ENCODE measurements around the gene ADAMTSL3. TPM values are rescaled to one million over a fixed set of nuclear protein-coding genes. Genes with fewer than 3 reads are reported as not detected.

ADAMTSL3 gene
- total and polyA plus RNA-seq, 2 experiments from 2014 or later, result 0.61 to 0.87 TPM

DNA sequence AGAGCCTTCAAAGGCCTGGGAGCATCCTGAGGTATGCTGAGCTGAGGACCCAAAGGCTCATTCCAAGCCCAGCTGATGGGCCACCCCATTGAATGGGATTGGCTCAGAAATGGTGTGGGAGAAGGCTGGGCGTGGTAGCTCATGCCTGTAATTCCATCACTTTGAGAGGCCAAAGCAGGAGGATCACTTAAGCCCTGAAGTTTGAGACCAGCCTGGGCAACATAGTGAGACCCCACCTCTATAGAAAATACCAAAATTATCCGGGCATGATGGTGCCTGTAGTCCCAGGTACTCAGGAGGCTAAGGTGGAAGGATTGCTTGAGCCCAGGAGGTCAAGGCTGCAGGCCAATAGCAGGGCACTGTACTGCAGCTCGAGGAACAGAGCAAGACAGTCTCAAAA is 43.8 kb upstream of the ADAMTSL3 start:
- ATAC-seq, result no peak
- Histone ChIP-seq H3K4me1 (ENCODE audit: insufficient read depth) (no peaks in the 10 kb centered on the region), H3K36me3 (ENCODE audit: insufficient read depth) (no peaks in the 10 kb centered on the region), H2AFZ (no peak overlapping the region), H3K27ac (ENCODE audit: low read depth) (no peak overlapping the region), H3K4me3 (no peak overlapping the region), H3K4me2 (no peak overlapping the region), H3K27me3 (ENCODE audit: insufficient read depth) (no peaks in the 10 kb centered on the region), H3F3A (replicated peaks; ENCODE audit: low read depth) (no peaks in the 10 kb centered on the region), H4K20me1 (replicated peaks; ENCODE audit: insufficient read depth) (no peaks in the 10 kb centered on the region), H3K9me2 (ENCODE audit: insufficient read depth) (no peaks in the 10 kb centered on the region), H3K79me2 (replicated peaks; ENCODE audit: insufficient read depth) (no peaks in the 10 kb centered on the region)
- Mint-ChIP-seq H3K4me3 (no peak overlapping the region), H3K4me1 (no peaks in the 10 kb centered on the region), H3K27ac (no peak overlapping the region), H3K36me3 (ENCODE audit: low read depth) (no peaks in the 10 kb centered on the region), H3K9me3 (no peaks in the 10 kb centered on the region), H3K27me3 (ENCODE audit: insufficient read depth, low read depth, poor library complexity) (peaks cover 3% of the 10 kb centered on the region)
- TF ChIP-seq ZNF114 (CRISPR knock-in tag; IDR thresholded peaks at IDR 0.05), result no peak
- no peak for TF ChIP-seq EZH2phosphoT487 (IDR thresholded peaks at IDR 0.05; ENCODE audit: unreplicated experiment)
- TF ChIP-seq, protein P1, sequence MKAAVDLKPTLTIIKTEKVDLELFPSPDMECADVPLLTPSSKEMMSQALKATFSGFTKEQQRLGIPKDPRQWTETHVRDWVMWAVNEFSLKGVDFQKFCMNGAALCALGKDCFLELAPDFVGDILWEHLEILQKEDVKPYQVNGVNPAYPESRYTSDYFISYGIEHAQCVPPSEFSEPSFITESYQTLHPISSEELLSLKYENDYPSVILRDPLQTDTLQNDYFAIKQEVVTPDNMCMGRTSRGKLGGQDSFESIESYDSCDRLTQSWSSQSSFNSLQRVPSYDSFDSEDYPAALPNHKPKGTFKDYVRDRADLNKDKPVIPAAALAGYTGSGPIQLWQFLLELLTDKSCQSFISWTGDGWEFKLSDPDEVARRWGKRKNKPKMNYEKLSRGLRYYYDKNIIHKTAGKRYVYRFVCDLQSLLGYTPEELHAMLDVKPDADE (IDR thresholded peaks at IDR 0.05), result no peak
- TF ChIP-seq NANOG (IDR thresholded peaks at IDR 0.05; ENCODE audit: borderline replicate concordance), result no peak
- TF ChIP-seq REST (IDR thresholded peaks at IDR 0.05; ENCODE audit: unreplicated experiment), result no peak
- TF ChIP-seq, protein P2, sequence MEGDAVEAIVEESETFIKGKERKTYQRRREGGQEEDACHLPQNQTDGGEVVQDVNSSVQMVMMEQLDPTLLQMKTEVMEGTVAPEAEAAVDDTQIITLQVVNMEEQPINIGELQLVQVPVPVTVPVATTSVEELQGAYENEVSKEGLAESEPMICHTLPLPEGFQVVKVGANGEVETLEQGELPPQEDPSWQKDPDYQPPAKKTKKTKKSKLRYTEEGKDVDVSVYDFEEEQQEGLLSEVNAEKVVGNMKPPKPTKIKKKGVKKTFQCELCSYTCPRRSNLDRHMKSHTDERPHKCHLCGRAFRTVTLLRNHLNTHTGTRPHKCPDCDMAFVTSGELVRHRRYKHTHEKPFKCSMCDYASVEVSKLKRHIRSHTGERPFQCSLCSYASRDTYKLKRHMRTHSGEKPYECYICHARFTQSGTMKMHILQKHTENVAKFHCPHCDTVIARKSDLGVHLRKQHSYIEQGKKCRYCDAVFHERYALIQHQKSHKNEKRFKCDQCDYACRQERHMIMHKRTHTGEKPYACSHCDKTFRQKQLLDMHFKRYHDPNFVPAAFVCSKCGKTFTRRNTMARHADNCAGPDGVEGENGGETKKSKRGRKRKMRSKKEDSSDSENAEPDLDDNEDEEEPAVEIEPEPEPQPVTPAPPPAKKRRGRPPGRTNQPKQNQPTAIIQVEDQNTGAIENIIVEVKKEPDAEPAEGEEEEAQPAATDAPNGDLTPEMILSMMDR (conservative IDR thresholded peaks at IDR 0.05; ENCODE audit: low read depth in 2 of 2), result no peak
- TF ChIP-seq ZNF331 (CRISPR knock-in tag; IDR thresholded peaks at IDR 0.05; ENCODE audit: low read depth), result no peak
- no peak for TF ChIP-seq STAT1 (IDR thresholded peaks at IDR 0.05; ENCODE audit: unreplicated experiment)
- no peak for TF ChIP-seq CREB1 (CRISPR knock-in tag; IDR thresholded peaks at IDR 0.05; ENCODE audit: low read depth)
- TF ChIP-seq, protein P3, sequence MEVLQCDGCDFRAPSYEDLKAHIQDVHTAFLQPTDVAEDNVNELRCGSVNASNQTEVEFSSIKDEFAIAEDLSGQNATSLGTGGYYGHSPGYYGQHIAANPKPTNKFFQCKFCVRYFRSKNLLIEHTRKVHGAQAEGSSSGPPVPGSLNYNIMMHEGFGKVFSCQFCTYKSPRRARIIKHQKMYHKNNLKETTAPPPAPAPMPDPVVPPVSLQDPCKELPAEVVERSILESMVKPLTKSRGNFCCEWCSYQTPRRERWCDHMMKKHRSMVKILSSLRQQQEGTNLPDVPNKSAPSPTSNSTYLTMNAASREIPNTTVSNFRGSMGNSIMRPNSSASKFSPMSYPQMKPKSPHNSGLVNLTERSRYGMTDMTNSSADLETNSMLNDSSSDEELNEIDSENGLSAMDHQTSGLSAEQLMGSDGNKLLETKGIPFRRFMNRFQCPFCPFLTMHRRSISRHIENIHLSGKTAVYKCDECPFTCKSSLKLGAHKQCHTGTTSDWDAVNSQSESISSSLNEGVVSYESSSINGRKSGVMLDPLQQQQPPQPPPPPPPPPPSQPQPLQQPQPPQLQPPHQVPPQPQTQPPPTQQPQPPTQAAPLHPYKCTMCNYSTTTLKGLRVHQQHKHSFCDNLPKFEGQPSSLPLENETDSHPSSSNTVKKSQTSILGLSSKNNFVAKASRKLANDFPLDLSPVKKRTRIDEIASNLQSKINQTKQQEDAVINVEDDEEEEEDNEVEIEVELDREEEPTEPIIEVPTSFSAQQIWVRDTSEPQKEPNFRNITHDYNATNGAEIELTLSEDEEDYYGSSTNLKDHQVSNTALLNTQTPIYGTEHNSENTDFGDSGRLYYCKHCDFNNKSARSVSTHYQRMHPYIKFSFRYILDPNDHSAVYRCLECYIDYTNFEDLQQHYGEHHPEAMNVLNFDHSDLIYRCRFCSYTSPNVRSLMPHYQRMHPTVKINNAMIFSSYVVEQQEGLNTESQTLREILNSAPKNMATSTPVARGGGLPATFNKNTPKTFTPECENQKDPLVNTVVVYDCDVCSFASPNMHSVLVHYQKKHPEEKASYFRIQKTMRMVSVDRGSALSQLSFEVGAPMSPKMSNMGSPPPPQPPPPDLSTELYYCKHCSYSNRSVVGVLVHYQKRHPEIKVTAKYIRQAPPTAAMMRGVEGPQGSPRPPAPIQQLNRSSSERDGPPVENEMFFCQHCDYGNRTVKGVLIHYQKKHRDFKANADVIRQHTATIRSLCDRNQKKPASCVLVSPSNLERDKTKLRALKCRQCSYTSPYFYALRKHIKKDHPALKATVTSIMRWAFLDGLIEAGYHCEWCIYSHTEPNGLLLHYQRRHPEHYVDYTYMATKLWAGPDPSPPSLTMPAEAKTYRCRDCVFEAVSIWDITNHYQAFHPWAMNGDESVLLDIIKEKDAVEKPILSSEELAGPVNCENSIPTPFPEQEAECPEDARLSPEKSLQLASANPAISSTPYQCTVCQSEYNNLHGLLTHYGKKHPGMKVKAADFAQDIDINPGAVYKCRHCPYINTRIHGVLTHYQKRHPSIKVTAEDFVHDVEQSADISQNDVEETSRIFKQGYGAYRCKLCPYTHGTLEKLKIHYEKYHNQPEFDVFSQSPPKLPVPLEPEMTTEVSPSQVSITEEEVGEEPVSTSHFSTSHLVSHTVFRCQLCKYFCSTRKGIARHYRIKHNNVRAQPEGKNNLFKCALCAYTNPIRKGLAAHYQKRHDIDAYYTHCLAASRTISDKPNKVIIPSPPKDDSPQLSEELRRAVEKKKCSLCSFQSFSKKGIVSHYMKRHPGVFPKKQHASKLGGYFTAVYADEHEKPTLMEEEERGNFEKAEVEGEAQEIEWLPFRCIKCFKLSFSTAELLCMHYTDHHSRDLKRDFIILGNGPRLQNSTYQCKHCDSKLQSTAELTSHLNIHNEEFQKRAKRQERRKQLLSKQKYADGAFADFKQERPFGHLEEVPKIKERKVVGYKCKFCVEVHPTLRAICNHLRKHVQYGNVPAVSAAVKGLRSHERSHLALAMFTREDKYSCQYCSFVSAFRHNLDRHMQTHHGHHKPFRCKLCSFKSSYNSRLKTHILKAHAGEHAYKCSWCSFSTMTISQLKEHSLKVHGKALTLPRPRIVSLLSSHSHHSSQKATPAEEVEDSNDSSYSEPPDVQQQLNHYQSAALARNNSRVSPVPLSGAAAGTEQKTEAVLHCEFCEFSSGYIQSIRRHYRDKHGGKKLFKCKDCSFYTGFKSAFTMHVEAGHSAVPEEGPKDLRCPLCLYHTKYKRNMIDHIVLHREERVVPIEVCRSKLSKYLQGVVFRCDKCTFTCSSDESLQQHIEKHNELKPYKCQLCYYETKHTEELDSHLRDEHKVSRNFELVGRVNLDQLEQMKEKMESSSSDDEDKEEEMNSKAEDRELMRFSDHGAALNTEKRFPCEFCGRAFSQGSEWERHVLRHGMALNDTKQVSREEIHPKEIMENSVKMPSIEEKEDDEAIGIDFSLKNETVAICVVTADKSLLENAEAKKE (CRISPR knock-in tag; IDR thresholded peaks at IDR 0.05), result no peak
- no peak for TF ChIP-seq JUNB (IDR thresholded peaks at IDR 0.05; ENCODE audit: unreplicated experiment)
- TF ChIP-seq EZH2 (IDR thresholded peaks at IDR 0.05; ENCODE audit: low read depth, unreplicated experiment), result no peak
- TF ChIP-seq POLR2AphosphoS5 (IDR thresholded peaks at IDR 0.05; ENCODE audit: low read depth), result no peak
- DNase-seq (ENCODE audit: low spot score), result no peak
